Body of pancreas (tissue), 4 donors: ENCODE results near the gene DHX16.

Source experiments
- POLR2A ChIP-seq, 3 donors: fragments of 450-650 bp; IDR thresholded peaks; one replicate each; pipeline ENCODE4 v1.6.1; 2016; ENCODE audit warnings: antibody characterized with exemption in 3 of 3, mild to moderate bottlenecking in 2 of 3
- TF ChIP-seq, protein P1 (sequence below), 7 experiments: fragments of 450-650 bp in 4 of 7; fragments of 200-600 bp in 3 of 7; sonication (generic) in 3 of 7; IDR thresholded peaks; one replicate each; pipeline ENCODE4 v1.5.1; 2016 to 2019; ENCODE audit warnings: antibody characterized with exemption in 7 of 7

- TF ChIP-seq, protein P1, sequence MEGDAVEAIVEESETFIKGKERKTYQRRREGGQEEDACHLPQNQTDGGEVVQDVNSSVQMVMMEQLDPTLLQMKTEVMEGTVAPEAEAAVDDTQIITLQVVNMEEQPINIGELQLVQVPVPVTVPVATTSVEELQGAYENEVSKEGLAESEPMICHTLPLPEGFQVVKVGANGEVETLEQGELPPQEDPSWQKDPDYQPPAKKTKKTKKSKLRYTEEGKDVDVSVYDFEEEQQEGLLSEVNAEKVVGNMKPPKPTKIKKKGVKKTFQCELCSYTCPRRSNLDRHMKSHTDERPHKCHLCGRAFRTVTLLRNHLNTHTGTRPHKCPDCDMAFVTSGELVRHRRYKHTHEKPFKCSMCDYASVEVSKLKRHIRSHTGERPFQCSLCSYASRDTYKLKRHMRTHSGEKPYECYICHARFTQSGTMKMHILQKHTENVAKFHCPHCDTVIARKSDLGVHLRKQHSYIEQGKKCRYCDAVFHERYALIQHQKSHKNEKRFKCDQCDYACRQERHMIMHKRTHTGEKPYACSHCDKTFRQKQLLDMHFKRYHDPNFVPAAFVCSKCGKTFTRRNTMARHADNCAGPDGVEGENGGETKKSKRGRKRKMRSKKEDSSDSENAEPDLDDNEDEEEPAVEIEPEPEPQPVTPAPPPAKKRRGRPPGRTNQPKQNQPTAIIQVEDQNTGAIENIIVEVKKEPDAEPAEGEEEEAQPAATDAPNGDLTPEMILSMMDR (IDR thresholded peaks at IDR 0.05): no peak
- no peak for TF ChIP-seq POLR2A (IDR thresholded peaks at IDR 0.05)
Measured at GRCh38 chr6:30705620-30706019, 32.8 kb upstream of the DHX16 start.
